Measurements from ENCODE around the gene BST2. TPM values are rescaled to one million over a fixed set of nuclear protein-coding genes. Genes with fewer than 3 reads are reported as not detected.
A peak's percentile ranks its signal among the peaks of the same experiment; 100 is the strongest.

Gene BST2
- total RNA-seq (100 to 1,000 TPM; 159 to 257 (median 172) TPM), polyA plus RNA-seq (100 to 1,000 TPM in 2 of 3 donors, 10 to 100 TPM in 1; 91.4 to 240 (median 163) TPM)
- long read RNA-seq, donor 1, transcript BST2-201 (5 exons, 1,019 nt): major isoform, 133 of 171 reads
- long read RNA-seq, donor 1, partial matches to known transcripts: 25 of 171 reads
- long read RNA-seq, donor 1, other reads (novel, unspliced or antisense): 13 of 171 reads
- long read RNA-seq, donor 2, transcript BST2-201 (5 exons, 1,019 nt): major isoform, 72 of 81 reads
- long read RNA-seq, donor 2, partial matches to known transcripts: 9 of 81 reads
- long read RNA-seq, donor 2, other reads (novel, unspliced or antisense): 0 of 81 reads

- Histone ChIP-seq H3K4me1 (peaks cover 25 to 81% (median 61%) of the 10 kb centered on the region in 6 donors), H3K4me3 (peak within 1 kb of the TSS; percentile 60 to 80 (median 70)), H3K36me3 (peaks cover 0 to 40% (median 16%) of the 10 kb centered on the region in 6 donors), H3K9me3 (no peaks in the 10 kb centered on the region), H3K27ac (peak within 1 kb of the TSS; percentile 91 to 97 (median 94)), H3K27me3 (replicated peaks in 1 of 7) (no peaks in the 10 kb centered on the region)
- intact Hi-C loops (cut with DNase I; ENCODE audit: low total_unique reads): no loop called here
- TF ChIP-seq CTCF (IDR thresholded peaks at IDR 0.05 in 8 of 11, conservative IDR thresholded peaks at IDR 0.05 in 3 of 11) (peak in 3 of 11 experiments; percentile 19 to 29 (median 24)), POLR2A (IDR thresholded peaks at IDR 0.05) (peak in 1 of 3 donors; percentile 42), POLR2AphosphoS5 (IDR thresholded peaks at IDR 0.05) (peak; percentile 54 to 76 (median 63))
- peak; percentile 86 for DNase-seq
- WGBS, 5 donors: 1 to 8% (median 4%) methylated on average over 14 to 18 of the region's 18 CpGs
These were observed at the start of gene BST2 for GRCh38 chr19:17405250-17406045. BST2 (minus strand) TSS chr19:17405630; CDS start chr19:17405575, 55 bp downstream.

- H3K27me3 ChIP-seq (replicated peaks in 1 of 7): peaks cover 0 to 98% (median 57%) of the 10 kb centered on the region in 7 donors
- intact Hi-C loops (cut with DNase I; ENCODE audit: low total_unique reads): no loop called here
These were observed 49.2 kb upstream of the BST2 start for GRCh38 chr19:17454576-17455071.

GRCh38 chr19:17451820-17452219, 46.4 kb upstream of the BST2 start:
- no peaks in the 10 kb centered on the region for H3K9me3 ChIP-seq
- peaks cover 0 to 96% (median 50%) of the 10 kb centered on the region in 7 donors for H3K27me3 ChIP-seq (replicated peaks in 1 of 7)
- no peak for TF ChIP-seq CTCF (IDR thresholded peaks at IDR 0.05 in 8 of 11, conservative IDR thresholded peaks at IDR 0.05 in 3 of 11)
- TF ChIP-seq POLR2AphosphoS5 (IDR thresholded peaks at IDR 0.05): no peak
- no peak for TF ChIP-seq POLR2A (IDR thresholded peaks at IDR 0.05)
- no peak overlapping the region for H3K4me3 ChIP-seq
- 86 to 96% (median 89%) methylated on average over 4 of the region's 4 CpGs for WGBS, 5 donors
- no peak for DNase-seq
- H3K27ac ChIP-seq: no peak overlapping the region
- no peaks in the 10 kb centered on the region for H3K36me3 ChIP-seq
- peaks cover 0 to 38% (median 19%) of the 10 kb centered on the region in 6 donors for H3K4me1 ChIP-seq
- intact Hi-C loops (cut with DNase I; ENCODE audit: low total_unique reads): no loop called here

More at GRCh38 chr19:17454576-17455071, 49.2 kb upstream of the BST2 start:
- Histone ChIP-seq H3K4me1 (peaks cover 0 to 23% (median 8%) of the 10 kb centered on the region in 6 donors), H3K4me3 (no peak overlapping the region), H3K36me3 (no peaks in the 10 kb centered on the region), H3K9me3 (no peaks in the 10 kb centered on the region), H3K27ac (no peak overlapping the region)
- WGBS, 5 donors: 14 to 26% (median 22%) methylated on average over 13 of the region's 13 CpGs
- no peak for TF ChIP-seq CTCF (IDR thresholded peaks at IDR 0.05 in 8 of 11, conservative IDR thresholded peaks at IDR 0.05 in 3 of 11)
- no peak for TF ChIP-seq POLR2A (IDR thresholded peaks at IDR 0.05)
- DNase-seq: no peak

Data from spleen (tissue), 13 donors.